NCI-H2171 treated with DMSO at 0.1 percent for 48 hours (cell line): ENCODE results near the gene KCNMB3.

ENCODE experiments used
- DNase-seq: peaks from one replicate; lab custom pipeline; 2025; lab: John Stamatoyannopoulos, UW

KCNMB3 gene

DNA sequence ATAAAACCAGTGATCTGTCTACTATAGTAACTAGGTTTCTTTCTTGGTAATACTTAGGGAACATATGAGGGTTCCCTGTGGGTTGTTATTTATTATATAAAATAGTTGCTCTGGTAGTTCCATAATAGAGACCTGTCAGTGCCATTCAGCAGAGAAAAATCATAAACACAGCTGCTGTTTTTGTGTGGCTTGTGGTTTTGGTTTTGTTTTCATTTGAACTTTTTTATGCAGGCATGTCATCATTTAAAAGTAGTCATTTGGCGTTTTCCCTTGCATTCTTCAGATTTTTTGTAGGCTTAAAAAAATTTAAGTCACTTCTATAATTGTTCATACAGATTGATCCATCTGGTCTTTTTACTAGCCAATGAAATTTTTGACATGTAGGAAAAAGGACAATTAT lies 54.8 kb downstream of the KCNMB3 start:
- no peak for DNase-seq

- no peak for DNase-seq
Observed at GRCh38 chr3:179194931-179195330, 56.0 kb downstream of the KCNMB3 start.
